IMR-90 (cell line): ENCODE data around the gene RFC3. TPM values are rescaled to one million over a fixed set of nuclear protein-coding genes. Genes with fewer than 3 reads are reported as not detected.

ENCODE experiments used
- ATAC-seq: fragments of 200-7000 bp; cut with Tn5 transposase; 2 replicates; pipeline ENCODE4 v1.9.1; 2020; ENCODE audit warnings: low read depth, mild to moderate bottlenecking, moderate library complexity
- BruUV-seq: library from RNA; stranded (reverse); fragments of 400-500 nt; replicated peaks from 2 replicates; lab custom pipeline; 2021; lab: Mats Ljungman, UMichigan
- CTCF ChIA-PET: fragments of 300-600 bp; formaldehyde crosslinking; extraction: SDS; loops from one replicate; lab custom pipeline; 2021; ENCODE audit warnings: antibody characterized with exemption; lab: Yijun Ruan, JAX
- POLR2A ChIA-PET: fragments of 300-600 bp; sonication (Branson Sonifier 250); formaldehyde crosslinking; loops from one replicate; lab custom pipeline; 2022; ENCODE audit warnings: antibody characterized with exemption; ENCODE audit not compliant: unreplicated experiment; lab: Charles Lee
- DNase-seq: peaks from one replicate; pipeline ENCODE4 v3.0.0; 2013
- H2AFZ ChIP-seq: replicated peaks from 2 replicates; pipeline ENCODE3; 2013; ENCODE audit warnings: low read length, mild to moderate bottlenecking; ENCODE audit not compliant: poor library complexity
- H2AK5ac ChIP-seq: 2 replicates; pipeline ENCODE4 v1.6.1; 2013; ENCODE audit warnings: low read depth, low read length, inconsistent platforms
- H2AK9ac ChIP-seq: replicated peaks from 2 replicates; pipeline ENCODE3; 2013; ENCODE audit warnings: mild to moderate bottlenecking, low read depth, low read length, moderate library complexity; ENCODE audit not compliant: poor library complexity
- H2BK120ac ChIP-seq: 2 replicates; pipeline ENCODE4 v1.6.1; 2013; ENCODE audit warnings: low read depth, low read length, inconsistent platforms
- H2BK15ac ChIP-seq: 3 replicates; pipeline ENCODE4 v1.6.1; 2013; ENCODE audit warnings: low read depth, low read length, inconsistent platforms
- H2BK20ac ChIP-seq: 2 replicates; pipeline ENCODE4 v1.6.1; 2013; ENCODE audit warnings: low read depth, mild to moderate bottlenecking, inconsistent platforms, low read length, moderate library complexity
- H2BK5ac ChIP-seq: 2 replicates; pipeline ENCODE4 v1.6.1; 2013; ENCODE audit warnings: mild to moderate bottlenecking, low read depth, low read length, inconsistent platforms; ENCODE audit not compliant: poor library complexity, severe bottlenecking
- H3K14ac ChIP-seq: replicated peaks from 2 replicates; pipeline ENCODE4 v1.6.1; 2013; ENCODE audit warnings: low read depth, low read length, inconsistent platforms
- H3K18ac ChIP-seq: 2 replicates; pipeline ENCODE4 v1.6.1; 2013; ENCODE audit warnings: low read depth, low read length, control low read depth
- H3K23ac ChIP-seq: 2 replicates; pipeline ENCODE4 v1.6.1; 2013; ENCODE audit warnings: low read depth, low read length, inconsistent platforms
- H3K27ac ChIP-seq: 2 replicates; pipeline ENCODE4 v1.5.1; 2013; ENCODE audit warnings: mild to moderate bottlenecking, control low read depth, low read length; ENCODE audit not compliant: insufficient read depth
- H3K27me3 ChIP-seq: 2 replicates; pipeline ENCODE4 v1.6.1; 2013; ENCODE audit warnings: low read length; ENCODE audit not compliant: control insufficient read depth, insufficient read depth
- H3K36me3 ChIP-seq: 2 replicates; pipeline ENCODE4 v1.6.1; 2013; ENCODE audit warnings: low read length, mixed read lengths; ENCODE audit not compliant: control insufficient read depth, insufficient read depth
- H3K4ac ChIP-seq: 2 replicates; pipeline ENCODE4 v1.6.1; 2013; ENCODE audit warnings: low read depth, low read length, inconsistent platforms
- H3K4me1 ChIP-seq: 2 replicates; pipeline ENCODE4 v1.6.1; 2013; ENCODE audit warnings: low read length, mixed read lengths; ENCODE audit not compliant: control insufficient read depth, insufficient read depth
- H3K4me2 ChIP-seq: 2 replicates; pipeline ENCODE4 v1.6.1; 2013; ENCODE audit warnings: low read depth, mild to moderate bottlenecking, control low read depth, low read length, moderate library complexity
- H3K4me3 ChIP-seq: 2 replicates; pipeline ENCODE4 v1.5.1; 2013; ENCODE audit warnings: low read depth, mild to moderate bottlenecking, control low read depth, low read length, moderate library complexity; ENCODE audit not compliant: insufficient read depth
- H3K56ac ChIP-seq: 2 replicates; pipeline ENCODE4 v1.6.1; 2013; ENCODE audit warnings: low read length, inconsistent platforms; ENCODE audit not compliant: insufficient read depth; ENCODE audit errors: extremely low read depth
- H3K79me1 ChIP-seq, 2 experiments: 2 replicates each; pipeline ENCODE4 v1.6.1; 2013; ENCODE audit warnings: low read length in 2 of 2, inconsistent platforms in 1 of 2, low read depth in 1 of 2
- H3K9ac ChIP-seq: 2 replicates; pipeline ENCODE4 v1.6.1; 2013; ENCODE audit warnings: low read depth, low read length, control low read depth
- H3K9me1 ChIP-seq: 2 replicates; pipeline ENCODE4 v1.6.1; 2013; ENCODE audit warnings: low read length, inconsistent platforms; ENCODE audit not compliant: insufficient read depth
- H3K9me3 ChIP-seq: 2 replicates; pipeline ENCODE4 v1.6.1; 2013; ENCODE audit warnings: low read length; ENCODE audit not compliant: control insufficient read depth, insufficient read depth
- H4K20me1 ChIP-seq: 2 replicates; pipeline ENCODE4 v1.6.1; 2013; ENCODE audit warnings: low read length, inconsistent platforms; ENCODE audit not compliant: insufficient read depth
- H4K5ac ChIP-seq: 2 replicates; pipeline ENCODE4 v1.6.1; 2013; ENCODE audit warnings: mild to moderate bottlenecking, low read depth, low read length, control low read depth
- H4K8ac ChIP-seq, 2 experiments: 2 replicates each; pipeline ENCODE4 v1.6.1; 2013; ENCODE audit warnings: low read depth in 2 of 2, low read length in 2 of 2, control low read depth in 1 of 2, inconsistent platforms in 1 of 2
- H4K91ac ChIP-seq: 2 replicates; pipeline ENCODE4 v1.6.1; 2013; ENCODE audit warnings: low read depth, low read length, inconsistent platforms; ENCODE audit not compliant: insufficient read depth
- CHD1 ChIP-seq: IDR thresholded peaks from 2 replicates; pipeline ENCODE4 v1.6.1; 2012; ENCODE audit warnings: low read depth, low read length, improper control_type of control experiment
- CTCF ChIP-seq: conservative IDR thresholded peaks from 2 replicates; pipeline ENCODE4 v1.5.1; 2012; ENCODE audit warnings: mild to moderate bottlenecking, low read depth, low read length, improper control_type of control experiment
- FOS ChIP-seq: fragments of 150-350 bp; IDR thresholded peaks from 2 replicates; pipeline ENCODE4 v1.6.1; 2016; ENCODE audit warnings: low read depth, low read length
- MXI1 ChIP-seq: IDR thresholded peaks from 2 replicates; pipeline ENCODE4 v1.6.1; 2012; ENCODE audit warnings: low read depth, mild to moderate bottlenecking, low read length, moderate library complexity, borderline replicate concordance
- NFE2L2 ChIP-seq: fragments of 150-350 bp; IDR thresholded peaks from 2 replicates; pipeline ENCODE4 v1.6.1; 2016; ENCODE audit warnings: low read depth, mild to moderate bottlenecking, low read length
- RAD21 ChIP-seq: IDR thresholded peaks from 2 replicates; pipeline ENCODE4 v1.6.1; 2012; ENCODE audit warnings: low read length, improper control_type of control experiment
- RCOR1 ChIP-seq: IDR thresholded peaks from 2 replicates; pipeline ENCODE4 v1.6.1; 2012; ENCODE audit warnings: mild to moderate bottlenecking, low read length, improper control_type of control experiment; ENCODE audit not compliant: insufficient replicate concordance
- SMC3 ChIP-seq: fragments of 150-350 bp; IDR thresholded peaks from 2 replicates; pipeline ENCODE4 v1.6.1; 2016; ENCODE audit warnings: low read depth, mild to moderate bottlenecking, antibody characterized with exemption, low read length, moderate library complexity
- USF2 ChIP-seq: fragments of 150-350 bp; IDR thresholded peaks from 2 replicates; pipeline ENCODE4 v1.6.1; 2017; ENCODE audit warnings: mild to moderate bottlenecking, antibody characterized with exemption, low read length, low read depth
- WGBS, 2 experiments: methylation state at CpG; one replicate each; pipeline versions ENCODE4 v1.1.5 to v1.1.7; 2013; ENCODE audit warnings: missing lambda C conversion rate in 2 of 2; ENCODE audit not compliant: insufficient read length in 1 of 2; ENCODE audit errors: extremely low coverage in 2 of 2; 5-methylcytosine and 5-hydroxymethylcytosine counted together
- dilution Hi-C: fragments of 300-500 bp; cut with HindIII; formaldehyde crosslinking; loops from one replicate; pipeline ENCODE4 v1.14.3; 2018; ENCODE audit warnings: low sequenced_read_pairs; ENCODE audit not compliant: unreplicated experiment
- in situ Hi-C: fragments of 300-500 bp; cut with MboI; formaldehyde crosslinking; loops from 3 replicates; pipeline ENCODE4 v1.14.3; 2019; ENCODE audit warnings: low sequenced_read_pairs, inconsistent platforms, mixed read lengths
- intact Hi-C: fragments of 100-400 bp; cut with micrococcal nuclease; formaldehyde crosslinking; loops from 2 replicates; pipeline ENCODE4 v1.10.0; 2022
- polyA plus RNA-seq, 3 experiments: library from polyadenylated mRNA; depleted of rRNA; stranded (reverse); fragments of >200 nt; gene quantifications; 2 replicates each; pipeline ENCODE4 v1.2.3, GENCODE V29; 2012; ENCODE audit warnings: low replicate concordance in 1 of 3
- total RNA-seq: library from RNA; depleted of rRNA; stranded (reverse); fragments of >200 nt; gene quantifications from 2 replicates; pipeline ENCODE4 v1.2.3, GENCODE V29; 2012

RFC3 gene
- total and polyA plus RNA-seq, 2 of the 4 experiments (the other 2 are of a cell fraction): 9.8 to 12.9 TPM

- H3K4me1 ChIP-seq: no peaks in the 10 kb centered on the region
- no peak overlapping the region for H2BK15ac ChIP-seq
- no peak overlapping the region for H3K23ac ChIP-seq
- no peaks in the 10 kb centered on the region for H3K36me3 ChIP-seq
- no peak overlapping the region for H2AK5ac ChIP-seq
- no peak overlapping the region for H3K27ac ChIP-seq
- peak overlapping the region; percentile 39; the same call in 1 of the 2 replicates for H3K4me3 ChIP-seq
- no peak overlapping the region for H4K91ac ChIP-seq
- no peak overlapping the region for H2BK5ac ChIP-seq
- H3K79me1 ChIP-seq: no peaks in the 10 kb centered on the region
- no peaks in the 10 kb centered on the region for H3K27me3 ChIP-seq
- H3K9me1 ChIP-seq: no peaks in the 10 kb centered on the region
- no peak overlapping the region for H3K18ac ChIP-seq
- H3K9ac ChIP-seq: no peak overlapping the region
- H3K9me3 ChIP-seq: no peaks in the 10 kb centered on the region
- in situ Hi-C loops (no loop called here), dilution Hi-C loops (no loop called here), intact Hi-C loops (no loop called here)
- TF ChIP-seq RCOR1: no peak
- no peak for TF ChIP-seq USF2
- no peak for TF ChIP-seq CHD1
- no peak for TF ChIP-seq CTCF
- no peak for TF ChIP-seq MXI1
- TF ChIP-seq SMC3: no peak
- TF ChIP-seq RAD21: no peak
- TF ChIP-seq FOS: no peak
- TF ChIP-seq NFE2L2: no peak
- peak; percentile 78 for ATAC-seq
- ChIA-PET CTCF (interaction anchor here (0.6 to 1.0 kb wide), 2 partner anchors 11 to 1180 kb away, joined by 4 to 5 read pairs; no protein-coding TSS in a partner anchor), POLR2A (no interaction called here)
- 60% methylated on average over 2 of the region's 6 CpGs; no CpG with 5 or more reads in 1 of the 2 experiments for WGBS, 2 experiments
- H2BK120ac ChIP-seq: no peak overlapping the region
- no peak overlapping the region for H3K14ac ChIP-seq
- no peak overlapping the region for H2AK9ac ChIP-seq
- peak overlapping the region; percentile 50 for H2AFZ ChIP-seq
- H3K4ac ChIP-seq: no peak overlapping the region
- H2BK20ac ChIP-seq: no peak overlapping the region
- no peak overlapping the region for H4K5ac ChIP-seq
- H4K8ac ChIP-seq: no peak overlapping the region
- no peak for DNase-seq
- BruUV-seq: no TSS peak
- no peak overlapping the region for H3K56ac ChIP-seq
- H3K4me2 ChIP-seq: peak overlapping the region; percentile 81
- H4K20me1 ChIP-seq: no peaks in the 10 kb centered on the region
Observed at GRCh38 chr13:33787051-33787591, 30.8 kb upstream of the RFC3 start.
